Esophagus squamous epithelium (tissue), 5 donors: ENCODE measurements around the gene TYW3. TPM values are rescaled to one million over a fixed set of nuclear protein-coding genes. Genes with fewer than 3 reads are reported as not detected.
A peak's percentile ranks its signal among the peaks of the same experiment; 100 is the strongest.

Experiments used
- DNase-seq: peaks from one replicate; lab custom pipeline; 2025; lab: John Stamatoyannopoulos, UW
- H3K27ac ChIP-seq, 4 donors: fragments of 200-600 bp; sonication (generic); one replicate each; pipeline ENCODE4 v1.5.1; 2016 to 2019; ENCODE audit warnings: mild to moderate bottlenecking in 1 of 4
- H3K27me3 ChIP-seq, 4 donors: fragments of 200-600 bp; sonication (generic); 1 replicate in 3 of 4; 2 replicates in 1 of 4; pipeline versions ENCODE4 v1.5.1 to v1.6.0; 2017 to 2021; ENCODE audit warnings: antibody characterized with exemption in 1 of 4
- H3K36me3 ChIP-seq, 3 donors: fragments of 200-600 bp; sonication (generic); one replicate each; pipeline ENCODE4 v1.5.1; 2016 to 2019
- H3K4me1 ChIP-seq, 3 donors: fragments of 200-600 bp; sonication (generic); one replicate each; pipeline ENCODE4 v1.5.1; 2017 to 2019
- H3K4me3 ChIP-seq, 4 donors: fragments of 200-600 bp; sonication (generic); 1 replicate in 3 of 4; 2 replicates in 1 of 4; pipeline ENCODE4 v1.5.1; 2016 to 2019; ENCODE audit warnings: mild to moderate bottlenecking in 2 of 4, moderate library complexity in 1 of 4
- H3K9me3 ChIP-seq, 3 donors: fragments of 200-600 bp; sonication (generic); one replicate each; pipeline ENCODE4 v1.5.1; 2016 to 2019
- CTCF ChIP-seq, 6 experiments: fragments of 450-650 bp in 4 of 6; fragments of 200-600 bp in 2 of 6; sonication (generic) in 2 of 6; IDR thresholded peaks; one replicate each; pipeline ENCODE4 v1.5.1; 2016 to 2019; ENCODE audit warnings: antibody characterized with exemption in 6 of 6, mild to moderate bottlenecking in 4 of 6, moderate library complexity in 4 of 6
- POLR2A ChIP-seq, 4 donors: fragments of 450-650 bp; IDR thresholded peaks; one replicate each; pipeline ENCODE4 v1.6.1; 2017; ENCODE audit warnings: antibody characterized with exemption in 4 of 4, mild to moderate bottlenecking in 4 of 4, moderate library complexity in 3 of 4
- WGBS, 2 donors: methylation state at CpG; one replicate each; pipeline ENCODE4 v1.1.5; 2018; 5-methylcytosine and 5-hydroxymethylcytosine counted together
- intact Hi-C: fragments of 100-400 bp; cut with DNase I; formaldehyde crosslinking; loops from one replicate; pipeline ENCODE4 v1.15.0; 2022
- total RNA-seq, 4 donors: library from RNA; depleted of rRNA; stranded (reverse); fragments of >200 nt; gene quantifications; one replicate each; pipeline ENCODE4 v1.1.0, GENCODE V29; 2016
- donor health status: DM: yes; HTN: yes; CAD: no.

The TYW3 gene
- total RNA-seq, 4 donors from 2014 or later: 6.7 to 19.6 (median 12.3) TPM

GRCh38 chr1:74771913-74772515, 39.1 kb downstream of the TYW3 start:
- Histone ChIP-seq H3K36me3 (no peaks in the 10 kb centered on the region), H3K27me3 (peaks cover 0 to 14% (median 0%) of the 10 kb centered on the region in 4 donors), H3K4me1 (no peaks in the 10 kb centered on the region), H3K9me3 (no peaks in the 10 kb centered on the region), H3K27ac (no peak overlapping the region), H3K4me3 (no peak overlapping the region)
- no peak for DNase-seq
- intact Hi-C loops: no loop called here
- peak; percentile 38 to 72 (median 55) for TF ChIP-seq CTCF (IDR thresholded peaks at IDR 0.05)
- no peak for TF ChIP-seq POLR2A (IDR thresholded peaks at IDR 0.05)
- WGBS, 2 donors: 25 to 26% methylated on average over 7 of the region's 7 CpGs

GRCh38 chr1:74772945-74773344, 40.0 kb downstream of the TYW3 start:
- H3K4me3 ChIP-seq: no peak overlapping the region
- TF ChIP-seq POLR2A (IDR thresholded peaks at IDR 0.05) (no peak), CTCF (IDR thresholded peaks at IDR 0.05) (no peak)
- DNase-seq: no peak
- intact Hi-C loops: no loop called here
- 46 to 48% methylated on average over 1 of the region's 1 CpG for WGBS, 2 donors
- H3K27ac ChIP-seq: no peak overlapping the region
- H3K4me1 ChIP-seq: no peaks in the 10 kb centered on the region
- peaks cover 0 to 14% (median 0%) of the 10 kb centered on the region in 4 donors for H3K27me3 ChIP-seq
- H3K9me3 ChIP-seq: no peaks in the 10 kb centered on the region
- no peaks in the 10 kb centered on the region for H3K36me3 ChIP-seq

GRCh38 chr1:74773582-74773981, 40.6 kb downstream of the TYW3 start:
- Histone ChIP-seq H3K36me3 (no peaks in the 10 kb centered on the region), H3K4me3 (no peak overlapping the region), H3K9me3 (no peaks in the 10 kb centered on the region), H3K27me3 (peaks cover 0 to 14% (median 0%) of the 10 kb centered on the region in 4 donors), H3K4me1 (no peaks in the 10 kb centered on the region), H3K27ac (no peak overlapping the region)
- TF ChIP-seq CTCF (IDR thresholded peaks at IDR 0.05) (no peak), POLR2A (IDR thresholded peaks at IDR 0.05) (no peak)
- intact Hi-C loops: no loop called here
- 70 to 74% methylated on average over 2 of the region's 2 CpGs for WGBS, 2 donors
- DNase-seq: no peak

- Histone ChIP-seq H3K36me3 (no peaks in the 10 kb centered on the region), H3K4me3 (no peak overlapping the region), H3K27ac (no peak overlapping the region), H3K9me3 (no peaks in the 10 kb centered on the region), H3K4me1 (no peaks in the 10 kb centered on the region), H3K27me3 (peaks cover 0 to 14% (median 0%) of the 10 kb centered on the region in 4 donors)
- DNase-seq: no peak
- WGBS, 2 donors: 78 to 88% methylated on average over 2 of the region's 2 CpGs
- TF ChIP-seq CTCF (IDR thresholded peaks at IDR 0.05): no peak
- no peak for TF ChIP-seq POLR2A (IDR thresholded peaks at IDR 0.05)
- intact Hi-C loops: no loop called here
These were observed 42.8 kb downstream of the TYW3 start for GRCh38 chr1:74775735-74776134.

- Histone ChIP-seq H3K27ac (no peak overlapping the region), H3K4me1 (no peaks in the 10 kb centered on the region), H3K9me3 (no peaks in the 10 kb centered on the region), H3K4me3 (no peak overlapping the region), H3K27me3 (peaks cover 0 to 17% (median 0%) of the 10 kb centered on the region in 4 donors), H3K36me3 (no peaks in the 10 kb centered on the region)
- 90 to 100% methylated on average over 1 of the region's 1 CpG for WGBS, 2 donors
- no peak for DNase-seq
- intact Hi-C loops: no loop called here
- no peak for TF ChIP-seq POLR2A (IDR thresholded peaks at IDR 0.05)
- TF ChIP-seq CTCF (IDR thresholded peaks at IDR 0.05): no peak
These were observed 44.6 kb downstream of the TYW3 start for GRCh38 chr1:74777525-74777924.
